NT2/D1 (cell line): Measurements from ENCODE around the gene DNAJC16.

Experiments used
- YY1 ChIP-seq: IDR thresholded peaks from 2 replicates; pipeline ENCODE4 v1.6.1; 2011; ENCODE audit not compliant: insufficient read length, insufficient read depth
- ZNF274 ChIP-seq: IDR thresholded peaks from 2 replicates; pipeline ENCODE4 v1.6.1; 2011; ENCODE audit warnings: mild to moderate bottlenecking, low read depth, low read length

GRCh38 chr1:15571266-15571665 is 44.6 kb downstream of the DNAJC16 start:
- TF ChIP-seq YY1 (no peak), ZNF274 (no peak)
